Caco-2 (cell line): ENCODE measurements around the gene NRCAM. TPM values are rescaled to one million over a fixed set of nuclear protein-coding genes. Genes with fewer than 3 reads are reported as not detected.

Experiments
- BruUV-seq: library from RNA; stranded (reverse); fragments of 400-500 nt; replicated peaks from 2 replicates; lab custom pipeline; 2021; lab: Mats Ljungman, UMichigan
- CTCF ChIA-PET: fragments of 300-600 bp; sonication (Branson Sonifier 250); formaldehyde crosslinking; loops from one replicate; lab custom pipeline; 2022; ENCODE audit warnings: antibody characterized with exemption; lab: Charles Lee
- POLR2A ChIA-PET: fragments of 300-600 bp; sonication (Branson Sonifier 250); formaldehyde crosslinking; loops from one replicate; lab custom pipeline; 2022; ENCODE audit warnings: antibody characterized with exemption; lab: Charles Lee
- DNase-seq, 2 experiments: peaks; one replicate each; pipeline versions ENCODE4 v3.0.0 to v3.0.0-alpha.2; 2020 to 2022
- H3K27me3 ChIP-seq: replicated peaks from 2 replicates; pipeline ENCODE4 v1.6.0; 2011; ENCODE audit warnings: low read length; ENCODE audit not compliant: control insufficient read depth, insufficient read depth
- H3K36me3 ChIP-seq: 2 replicates; pipeline ENCODE4 v1.5.1; 2011; ENCODE audit warnings: low read length; ENCODE audit not compliant: control insufficient read depth, insufficient read depth
- H3K4me1 ChIP-seq: fragments of 250-450 bp; sonication (Bioruptor Pico); 2 replicates; pipeline ENCODE4 v1.5.1; 2020; ENCODE audit warnings: mild to moderate bottlenecking
- H3K4me3 ChIP-seq: 2 replicates; pipeline ENCODE4 v1.5.1; 2011; ENCODE audit warnings: low read depth, mild to moderate bottlenecking, control low read depth, low read length
- H3K9me3 ChIP-seq: fragments of 250-450 bp; sonication (Bioruptor Pico); 2 replicates; pipeline ENCODE4 v1.5.1; 2020; ENCODE audit warnings: mild to moderate bottlenecking, moderate library complexity
- H3K27ac Mint-ChIP-seq: one replicate; pipeline ENCODE4 v1.8.0; 2022; ENCODE audit warnings: mixed read lengths; ENCODE audit not compliant: unreplicated experiment
- H3K27me3 Mint-ChIP-seq: one replicate; pipeline ENCODE4 v1.8.0; 2022; ENCODE audit warnings: mixed read lengths; ENCODE audit not compliant: insufficient read depth, unreplicated experiment
- H3K36me3 Mint-ChIP-seq: one replicate; pipeline ENCODE4 v1.8.0; 2022; ENCODE audit warnings: mild to moderate bottlenecking, mixed read lengths; ENCODE audit not compliant: insufficient read depth, unreplicated experiment
- H3K4me1 Mint-ChIP-seq: one replicate; pipeline ENCODE4 v1.8.0; 2022; ENCODE audit warnings: low read depth, mixed read lengths; ENCODE audit not compliant: unreplicated experiment
- H3K4me3 Mint-ChIP-seq: one replicate; pipeline ENCODE4 v1.8.0; 2022; ENCODE audit warnings: mild to moderate bottlenecking, moderate library complexity, mixed read lengths; ENCODE audit not compliant: unreplicated experiment
- H3K9me3 Mint-ChIP-seq: one replicate; pipeline ENCODE4 v1.8.0; 2022; ENCODE audit warnings: mixed read lengths; ENCODE audit not compliant: unreplicated experiment
- intact Hi-C: fragments of 100-400 bp; cut with micrococcal nuclease; formaldehyde crosslinking; loops from one replicate; pipeline ENCODE4 v1.10.0; 2022; ENCODE audit not compliant: unreplicated experiment
- total RNA-seq: library from RNA; stranded (reverse); gene quantifications from 2 replicates; pipeline ENCODE4 v1.2.3, GENCODE V29; 2022
- TF ChIP-seq, protein P1 (sequence below), 2 experiments: fragments of 200-600 bp in 1 of 2; IDR thresholded peaks; 1 replicate in 1 of 2; 2 replicates in 1 of 2; pipeline versions ENCODE4 v1.5.1 to v1.8.0; 2011 to 2022; ENCODE audit warnings: antibody characterized with exemption in 1 of 2, control low read depth in 1 of 2, inconsistent platforms in 1 of 2, low read depth in 1 of 2, low read length in 1 of 2, mild to moderate bottlenecking in 1 of 2, moderate library complexity in 1 of 2; ENCODE audit not compliant: insufficient read depth in 1 of 2, severe bottlenecking in 1 of 2, unreplicated experiment in 1 of 2

The NRCAM gene
- total RNA-seq, 1 experiment from 2014 or later: 96.2 TPM

DNA sequence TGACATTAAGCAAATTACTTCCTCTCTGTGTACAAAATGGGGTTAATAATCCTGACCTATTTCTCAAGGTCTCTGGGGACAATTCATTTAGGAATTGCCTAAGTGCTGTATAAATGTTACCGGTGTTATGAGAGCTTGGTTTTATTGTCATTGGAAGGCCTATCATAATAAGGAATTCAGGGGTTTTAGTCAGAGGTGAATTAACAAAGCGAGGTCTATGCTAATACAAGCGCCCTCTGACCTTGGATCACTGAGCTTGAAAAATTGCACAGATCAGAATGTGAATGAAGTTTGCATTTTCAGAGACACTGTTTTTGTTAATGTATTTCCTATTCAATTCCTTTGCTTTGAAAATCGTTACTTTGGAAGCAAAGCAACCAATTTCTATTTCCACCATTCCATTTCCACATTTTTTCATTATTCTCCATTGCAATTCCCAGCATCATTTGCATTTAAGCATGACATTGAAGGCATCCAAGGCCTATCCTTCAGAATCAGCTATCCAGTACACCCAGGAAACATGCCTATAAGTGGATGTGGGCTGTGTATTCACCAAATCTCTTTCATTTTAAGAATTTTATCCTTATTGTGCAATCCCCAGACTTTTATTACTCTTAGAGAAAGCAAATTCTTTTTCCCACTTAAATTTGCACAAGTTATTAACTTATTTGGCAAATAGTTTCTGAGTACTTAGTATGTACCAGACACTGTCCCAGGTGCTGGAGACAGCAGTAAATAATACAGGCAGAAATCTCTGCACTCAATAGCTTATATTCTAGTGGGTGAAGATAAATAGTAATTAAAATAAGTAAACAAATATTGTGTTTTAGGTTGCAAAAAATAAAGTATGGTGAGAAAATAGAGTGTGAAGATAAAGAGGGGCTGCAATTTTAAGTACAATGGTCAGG is 133.1 kb downstream of the NRCAM start:
- no TSS peak for BruUV-seq
- CTCF ChIA-PET: no interaction called here
- H3K4me3 ChIP-seq: no peak overlapping the region

DNA sequence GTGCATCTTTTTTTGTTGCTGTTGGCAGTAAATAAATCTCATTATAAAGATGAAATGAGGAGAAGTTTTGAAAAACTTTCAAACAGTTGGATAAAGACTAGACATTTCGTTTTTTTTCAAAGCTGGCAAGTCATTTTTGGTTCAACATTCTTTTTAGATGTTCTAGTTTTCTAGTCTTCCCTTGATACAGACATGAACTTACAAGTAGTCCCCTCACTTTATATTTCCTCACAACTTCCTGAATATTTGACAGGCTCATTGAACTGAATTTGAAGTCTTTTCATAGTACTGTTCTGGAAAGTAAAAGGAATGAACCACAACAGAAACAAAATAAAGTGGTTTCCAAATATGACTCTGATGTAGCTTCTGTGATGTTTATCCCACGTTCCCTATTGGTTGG is 134.2 kb downstream of the NRCAM start:
- H3K36me3 ChIP-seq: no peaks in the 10 kb centered on the region
- H3K4me1 Mint-ChIP-seq: peaks cover 21% of the 10 kb centered on the region
- no peak overlapping the region for H3K4me3 ChIP-seq
- intact Hi-C loops: loop anchor here (2.0 kb wide), 1 partner anchor 37 kb away; no protein-coding TSS in a partner anchor
- no peaks in the 10 kb centered on the region for H3K4me1 ChIP-seq
- CTCF ChIA-PET: no interaction called here
- no peaks in the 10 kb centered on the region for H3K9me3 Mint-ChIP-seq
- no peaks in the 10 kb centered on the region for H3K9me3 ChIP-seq
- TF ChIP-seq, protein P1, sequence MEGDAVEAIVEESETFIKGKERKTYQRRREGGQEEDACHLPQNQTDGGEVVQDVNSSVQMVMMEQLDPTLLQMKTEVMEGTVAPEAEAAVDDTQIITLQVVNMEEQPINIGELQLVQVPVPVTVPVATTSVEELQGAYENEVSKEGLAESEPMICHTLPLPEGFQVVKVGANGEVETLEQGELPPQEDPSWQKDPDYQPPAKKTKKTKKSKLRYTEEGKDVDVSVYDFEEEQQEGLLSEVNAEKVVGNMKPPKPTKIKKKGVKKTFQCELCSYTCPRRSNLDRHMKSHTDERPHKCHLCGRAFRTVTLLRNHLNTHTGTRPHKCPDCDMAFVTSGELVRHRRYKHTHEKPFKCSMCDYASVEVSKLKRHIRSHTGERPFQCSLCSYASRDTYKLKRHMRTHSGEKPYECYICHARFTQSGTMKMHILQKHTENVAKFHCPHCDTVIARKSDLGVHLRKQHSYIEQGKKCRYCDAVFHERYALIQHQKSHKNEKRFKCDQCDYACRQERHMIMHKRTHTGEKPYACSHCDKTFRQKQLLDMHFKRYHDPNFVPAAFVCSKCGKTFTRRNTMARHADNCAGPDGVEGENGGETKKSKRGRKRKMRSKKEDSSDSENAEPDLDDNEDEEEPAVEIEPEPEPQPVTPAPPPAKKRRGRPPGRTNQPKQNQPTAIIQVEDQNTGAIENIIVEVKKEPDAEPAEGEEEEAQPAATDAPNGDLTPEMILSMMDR (IDR thresholded peaks at IDR 0.05; ENCODE audit: insufficient read depth in 1 of 2, low read depth in 1 of 2, low read length in 1 of 2, severe bottlenecking in 1 of 2, unreplicated experiment in 1 of 2): no peak
- peaks cover 6% of the 10 kb centered on the region for H3K36me3 Mint-ChIP-seq
- POLR2A ChIA-PET: no interaction called here
- BruUV-seq: no TSS peak
- H3K27me3 Mint-ChIP-seq: no peaks in the 10 kb centered on the region
- no peak overlapping the region for H3K27ac Mint-ChIP-seq
- no peak for DNase-seq
- H3K27me3 ChIP-seq: no peaks in the 10 kb centered on the region; the same call in 1 of the 2 replicates
- H3K4me3 Mint-ChIP-seq: no peak overlapping the region

More for the DNA sequence above, 133.1 kb downstream of the NRCAM start:
- no peak overlapping the region for H3K4me3 Mint-ChIP-seq
- DNase-seq: no peak
- no peaks in the 10 kb centered on the region; the same call in 1 of the 2 replicates for H3K27me3 ChIP-seq
- H3K27me3 Mint-ChIP-seq: no peaks in the 10 kb centered on the region
- POLR2A ChIA-PET: interaction anchor here (0.5 kb wide), 1 partner anchor 39 kb away, joined by 3 read pairs; no protein-coding TSS in a partner anchor
- no peaks in the 10 kb centered on the region for H3K9me3 Mint-ChIP-seq
- peaks cover 2% of the 10 kb centered on the region; the same call in 1 of the 2 replicates for H3K4me1 ChIP-seq
- H3K36me3 Mint-ChIP-seq: no peaks in the 10 kb centered on the region
- no peaks in the 10 kb centered on the region for H3K9me3 ChIP-seq
- TF ChIP-seq, protein P1 (IDR thresholded peaks at IDR 0.05; ENCODE audit: insufficient read depth in 1 of 2, low read depth in 1 of 2, low read length in 1 of 2, severe bottlenecking in 1 of 2, unreplicated experiment in 1 of 2): no peak
- no peaks in the 10 kb centered on the region for H3K36me3 ChIP-seq
- H3K4me1 Mint-ChIP-seq: peaks cover 23% of the 10 kb centered on the region
- H3K27ac Mint-ChIP-seq: peak overlapping the region; percentile 6
- intact Hi-C loops: loop anchor here (2.0 kb wide), 1 partner anchor 36 kb away; no protein-coding TSS in a partner anchor

DNA sequence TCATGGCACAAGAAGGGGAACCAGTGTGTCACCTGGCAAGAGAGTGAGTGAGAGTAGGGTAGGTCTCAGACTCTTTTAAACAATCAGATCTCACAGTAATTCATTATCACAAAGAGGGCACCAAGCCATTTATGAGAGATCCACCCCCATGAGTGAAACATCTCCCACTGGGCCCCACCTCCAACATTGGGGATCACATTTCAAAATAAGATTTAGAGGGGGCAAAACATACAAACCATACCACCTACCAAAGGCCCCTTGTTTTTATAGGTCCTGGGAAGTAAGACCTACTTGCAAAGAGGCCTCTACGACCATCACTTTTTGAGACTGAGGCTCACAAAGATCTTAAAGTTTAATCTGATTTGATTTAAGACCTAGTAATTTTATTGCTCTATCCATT is 134.9 kb downstream of the NRCAM start:
- ChIA-PET POLR2A (no interaction called here), CTCF (no interaction called here)
- H3K9me3 Mint-ChIP-seq: no peaks in the 10 kb centered on the region
- no peak overlapping the region for H3K4me3 ChIP-seq
- no peak overlapping the region for H3K4me3 Mint-ChIP-seq
- no peak overlapping the region for H3K27ac Mint-ChIP-seq
- H3K9me3 ChIP-seq: no peaks in the 10 kb centered on the region
- BruUV-seq: no TSS peak
- H3K27me3 Mint-ChIP-seq: no peaks in the 10 kb centered on the region
- intact Hi-C loops: no loop called here
- peaks cover 14% of the 10 kb centered on the region for H3K4me1 Mint-ChIP-seq
- peaks cover 6% of the 10 kb centered on the region for H3K36me3 Mint-ChIP-seq
- no peaks in the 10 kb centered on the region for H3K36me3 ChIP-seq
- DNase-seq: no peak
- no peaks in the 10 kb centered on the region for H3K4me1 ChIP-seq
- TF ChIP-seq, protein P1 (IDR thresholded peaks at IDR 0.05; ENCODE audit: insufficient read depth in 1 of 2, low read depth in 1 of 2, low read length in 1 of 2, severe bottlenecking in 1 of 2, unreplicated experiment in 1 of 2): no peak
- no peaks in the 10 kb centered on the region; the same call in 1 of the 2 replicates for H3K27me3 ChIP-seq
